HEK293T (cell line): ENCODE measurements around the gene IP6K3.

Source experiments
- BHLHE40 ChIP-seq: fragments of 450-650 bp; IDR thresholded peaks from 2 replicates; pipeline ENCODE4 v1.6.1; 2016; ENCODE audit warnings: mild to moderate bottlenecking, moderate library complexity, borderline replicate concordance
- ELF4 ChIP-seq: fragments of 450-650 bp; IDR thresholded peaks from 2 replicates; pipeline ENCODE4 v1.6.1; 2017; ENCODE audit warnings: antibody characterized with exemption
- FOXA1 ChIP-seq: fragments of 450-650 bp; IDR thresholded peaks from 2 replicates; pipeline ENCODE4 v1.6.1; 2016; ENCODE audit warnings: mild to moderate bottlenecking
- FOXK2 ChIP-seq: fragments of 450-650 bp; IDR thresholded peaks from 2 replicates; pipeline ENCODE4 v1.6.1; 2016; ENCODE audit warnings: mild to moderate bottlenecking
- FOXM1 ChIP-seq: fragments of 450-650 bp; IDR thresholded peaks from 2 replicates; pipeline ENCODE4 v1.6.1; 2017; ENCODE audit warnings: mild to moderate bottlenecking, borderline replicate concordance
- L3MBTL2 ChIP-seq: fragments of 450-650 bp; conservative IDR thresholded peaks from 2 replicates; pipeline ENCODE4 v1.6.1; 2016; ENCODE audit warnings: mild to moderate bottlenecking
- LEF1 ChIP-seq: fragments of 450-650 bp; IDR thresholded peaks from 2 replicates; pipeline ENCODE4 v1.6.1; 2017; ENCODE audit warnings: mild to moderate bottlenecking, borderline replicate concordance
- NFRKB ChIP-seq: fragments of 450-650 bp; IDR thresholded peaks from 2 replicates; pipeline ENCODE4 v1.6.1; 2016; ENCODE audit warnings: mild to moderate bottlenecking, moderate library complexity
- SP1 ChIP-seq: fragments of 450-650 bp; IDR thresholded peaks from 2 replicates; pipeline ENCODE4 v1.6.1; 2017
- SUZ12 ChIP-seq: fragments of 450-650 bp; IDR thresholded peaks from 2 replicates; pipeline ENCODE4 v1.6.1; 2016; ENCODE audit warnings: mild to moderate bottlenecking
- ZNF384 ChIP-seq: fragments of 450-650 bp; IDR thresholded peaks from 2 replicates; pipeline ENCODE4 v1.6.1; 2016
- TF ChIP-seq, protein P1 (sequence below): fragments of 450-650 bp; IDR thresholded peaks from 2 replicates; pipeline ENCODE4 v1.6.1; 2016

- TF ChIP-seq L3MBTL2, result no peak
- TF ChIP-seq FOXM1, result no peak
- TF ChIP-seq, protein P1, sequence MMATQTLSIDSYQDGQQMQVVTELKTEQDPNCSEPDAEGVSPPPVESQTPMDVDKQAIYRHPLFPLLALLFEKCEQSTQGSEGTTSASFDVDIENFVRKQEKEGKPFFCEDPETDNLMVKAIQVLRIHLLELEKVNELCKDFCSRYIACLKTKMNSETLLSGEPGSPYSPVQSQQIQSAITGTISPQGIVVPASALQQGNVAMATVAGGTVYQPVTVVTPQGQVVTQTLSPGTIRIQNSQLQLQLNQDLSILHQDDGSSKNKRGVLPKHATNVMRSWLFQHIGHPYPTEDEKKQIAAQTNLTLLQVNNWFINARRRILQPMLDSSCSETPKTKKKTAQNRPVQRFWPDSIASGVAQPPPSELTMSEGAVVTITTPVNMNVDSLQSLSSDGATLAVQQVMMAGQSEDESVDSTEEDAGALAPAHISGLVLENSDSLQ, result no peak
- TF ChIP-seq LEF1, result no peak
- TF ChIP-seq SUZ12, result no peak
- no peak for TF ChIP-seq SP1
- TF ChIP-seq ZNF384, result no peak
- TF ChIP-seq FOXA1, result no peak
- TF ChIP-seq NFRKB, result no peak
- no peak for TF ChIP-seq FOXK2
- no peak for TF ChIP-seq BHLHE40
- no peak for TF ChIP-seq ELF4
Observed at GRCh38 chr6:33740794-33741193, 5.9 kb downstream of the IP6K3 start.
